Measurements from ENCODE around the gene LIFR.

DNA sequence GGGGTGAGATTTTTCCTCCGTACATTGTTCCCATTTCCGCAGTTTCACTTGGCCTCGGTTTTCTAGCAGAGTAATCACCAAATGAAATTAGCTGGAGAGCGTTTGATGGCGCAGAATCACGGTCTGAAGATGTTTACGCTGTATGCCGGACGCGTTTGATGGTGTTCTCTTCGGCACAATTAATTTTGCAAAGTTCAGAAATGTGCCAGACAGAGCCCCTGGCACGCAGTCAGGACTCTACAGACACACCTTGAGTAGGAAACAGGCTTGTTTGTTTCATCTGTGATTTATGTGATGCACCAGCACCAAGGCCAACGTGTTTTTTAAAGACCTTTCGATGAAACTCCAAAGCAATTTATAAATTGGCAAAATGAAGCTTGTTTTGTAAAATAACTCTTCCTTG is 863 bp upstream of the LIFR start:
- TF ChIP-seq, protein P1, sequence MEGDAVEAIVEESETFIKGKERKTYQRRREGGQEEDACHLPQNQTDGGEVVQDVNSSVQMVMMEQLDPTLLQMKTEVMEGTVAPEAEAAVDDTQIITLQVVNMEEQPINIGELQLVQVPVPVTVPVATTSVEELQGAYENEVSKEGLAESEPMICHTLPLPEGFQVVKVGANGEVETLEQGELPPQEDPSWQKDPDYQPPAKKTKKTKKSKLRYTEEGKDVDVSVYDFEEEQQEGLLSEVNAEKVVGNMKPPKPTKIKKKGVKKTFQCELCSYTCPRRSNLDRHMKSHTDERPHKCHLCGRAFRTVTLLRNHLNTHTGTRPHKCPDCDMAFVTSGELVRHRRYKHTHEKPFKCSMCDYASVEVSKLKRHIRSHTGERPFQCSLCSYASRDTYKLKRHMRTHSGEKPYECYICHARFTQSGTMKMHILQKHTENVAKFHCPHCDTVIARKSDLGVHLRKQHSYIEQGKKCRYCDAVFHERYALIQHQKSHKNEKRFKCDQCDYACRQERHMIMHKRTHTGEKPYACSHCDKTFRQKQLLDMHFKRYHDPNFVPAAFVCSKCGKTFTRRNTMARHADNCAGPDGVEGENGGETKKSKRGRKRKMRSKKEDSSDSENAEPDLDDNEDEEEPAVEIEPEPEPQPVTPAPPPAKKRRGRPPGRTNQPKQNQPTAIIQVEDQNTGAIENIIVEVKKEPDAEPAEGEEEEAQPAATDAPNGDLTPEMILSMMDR (IDR thresholded peaks at IDR 0.05) = no peak
- TF ChIP-seq POLR2AphosphoS5 (IDR thresholded peaks at IDR 0.05) = peak in 1 of 2 donors; percentile 5
